Activated T-helper 17 cell treated with anti-CD3 and anti-CD28 coated beads, Interleukin-2, amount 50 U/mL, for 72 hours (primary cell): Measurements from ENCODE around the gene CHST2. TPM values are rescaled to one million over a fixed set of nuclear protein-coding genes. Genes with fewer than 3 reads are reported as not detected.
"Not testable (repeated sequence)": the region's sequence is repeated elsewhere in the genome, so short reads cannot be mapped to it uniquely, and the experiment has no call there.

Experiments
- ATAC-seq: fragments of 150-1000 bp; cut with Tn5 transposase; replicated peaks from 2 replicates; pipeline ENCODE4 v1.10.0; 2021; ENCODE audit warnings: mild to moderate bottlenecking, moderate library complexity
- H3K27ac Mint-ChIP-seq: one replicate; pipeline ENCODE4 v1.8.0; 2022; ENCODE audit warnings: mixed read lengths
- H3K27me3 Mint-ChIP-seq: one replicate; pipeline ENCODE4 v1.8.0; 2022; ENCODE audit warnings: mixed read lengths
- H3K36me3 Mint-ChIP-seq: one replicate; pipeline ENCODE4 v1.8.0; 2022; ENCODE audit warnings: low read depth, mild to moderate bottlenecking, mixed read lengths
- H3K4me1 Mint-ChIP-seq: one replicate; pipeline ENCODE4 v1.8.0; 2022; ENCODE audit warnings: mixed read lengths
- H3K4me3 Mint-ChIP-seq: one replicate; pipeline ENCODE4 v1.8.0; 2022; ENCODE audit warnings: mild to moderate bottlenecking, mixed read lengths
- H3K9me3 Mint-ChIP-seq: one replicate; pipeline ENCODE4 v1.8.0; 2022; ENCODE audit warnings: mixed read lengths
- total RNA-seq, 2 donors: library from RNA; stranded (reverse); gene quantifications; one replicate each; pipeline ENCODE4 v1.2.3, GENCODE V29; 2022

CHST2 gene
- 1 to 10 TPM; 7.9 to 8.0 TPM for total RNA-seq

- Mint-ChIP-seq H3K9me3 (no peaks in the 10 kb centered on the region), H3K4me3 (peak within 1 kb of the TSS; percentile 87), H3K36me3 (peaks cover 22% of the 10 kb centered on the region), H3K27ac (peak within 1 kb of the TSS; percentile 63), H3K4me1 (peaks cover 16% of the 10 kb centered on the region), H3K27me3 (no peaks in the 10 kb centered on the region)
- peak; percentile 89 for ATAC-seq
Measured at GRCh38 chr3:143119009-143119914, at the start of gene CHST2. TSS of gene CHST2 (plus strand) at chr3:143119771. CDS start at chr3:143120817, 1,046 bp downstream.

- Mint-ChIP-seq H3K27me3 (no peaks in the 10 kb centered on the region), H3K9me3 (no peaks in the 10 kb centered on the region), H3K36me3 (no peaks in the 10 kb centered on the region), H3K4me3 (no peak overlapping the region), H3K4me1 (no peaks in the 10 kb centered on the region), H3K27ac (no peak overlapping the region)
- no peak for ATAC-seq
Measured at GRCh38 chr3:143070977-143071551, 48.5 kb upstream of the CHST2 start.

GRCh38 chr3:143071776-143072175 is 47.8 kb upstream of the CHST2 start:
- Mint-ChIP-seq H3K27ac (no peak overlapping the region), H3K4me3 (no peak overlapping the region), H3K27me3 (no peaks in the 10 kb centered on the region), H3K4me1 (no peaks in the 10 kb centered on the region), H3K9me3 (no peaks in the 10 kb centered on the region), H3K36me3 (no peaks in the 10 kb centered on the region)
- no peak for ATAC-seq

- H3K9me3 Mint-ChIP-seq, H3K27ac Mint-ChIP-seq, ATAC-seq, H3K4me3 Mint-ChIP-seq, H3K27me3 Mint-ChIP-seq, H3K36me3 Mint-ChIP-seq, H3K4me1 Mint-ChIP-seq: not testable (repeated sequence)
Measured at GRCh38 chr3:143072298-143073020, 47.1 kb upstream of the CHST2 start.

GRCh38 chr3:143073541-143073940 is 46.0 kb upstream of the CHST2 start:
- H3K4me3 Mint-ChIP-seq, H3K27ac Mint-ChIP-seq, H3K9me3 Mint-ChIP-seq, H3K36me3 Mint-ChIP-seq, H3K27me3 Mint-ChIP-seq, H3K4me1 Mint-ChIP-seq, ATAC-seq: not testable (repeated sequence)

- not testable (repeated sequence) for H3K4me1 Mint-ChIP-seq
Measured at GRCh38 chr3:143073983-143074382, 45.6 kb upstream of the CHST2 start.

GRCh38 chr3:143078883-143079282 is 40.7 kb upstream of the CHST2 start:
- no peaks in the 10 kb centered on the region for H3K27me3 Mint-ChIP-seq
- H3K4me3 Mint-ChIP-seq, result no peak overlapping the region
- peaks cover 27% of the 10 kb centered on the region for H3K4me1 Mint-ChIP-seq
- H3K36me3 Mint-ChIP-seq, result peaks cover 18% of the 10 kb centered on the region
- ATAC-seq, result no peak
- H3K27ac Mint-ChIP-seq, result peak overlapping the region; percentile 4
- peaks cover 5% of the 10 kb centered on the region for H3K9me3 Mint-ChIP-seq

More at GRCh38 chr3:143073983-143074382, 45.6 kb upstream of the CHST2 start:
- H3K4me3 Mint-ChIP-seq, H3K27ac Mint-ChIP-seq, H3K27me3 Mint-ChIP-seq, H3K36me3 Mint-ChIP-seq, H3K9me3 Mint-ChIP-seq, ATAC-seq: not testable (repeated sequence)

- peaks cover 27% of the 10 kb centered on the region for H3K36me3 Mint-ChIP-seq
- H3K4me1 Mint-ChIP-seq, result peaks cover 34% of the 10 kb centered on the region
- ATAC-seq, result no peak
- no peak overlapping the region for H3K27ac Mint-ChIP-seq
- peak overlapping the region; percentile 85 for H3K4me3 Mint-ChIP-seq
- H3K27me3 Mint-ChIP-seq, result peaks cover 5% of the 10 kb centered on the region
- H3K9me3 Mint-ChIP-seq, result peaks cover 5% of the 10 kb centered on the region
Measured at GRCh38 chr3:143080196-143080595, 39.4 kb upstream of the CHST2 start.

- peak overlapping the region; percentile 85 for H3K4me3 Mint-ChIP-seq
Measured at GRCh38 chr3:143081365-143081764, 38.2 kb upstream of the CHST2 start.

GRCh38 chr3:143081844-143082778 is 37.5 kb upstream of the CHST2 start:
- Mint-ChIP-seq H3K4me3 (peak overlapping the region; percentile 85), H3K27me3 (peaks cover 5% of the 10 kb centered on the region), H3K4me1 (peaks cover 35% of the 10 kb centered on the region), H3K27ac (peak overlapping the region; percentile 97), H3K9me3 (peaks cover 5% of the 10 kb centered on the region), H3K36me3 (peaks cover 27% of the 10 kb centered on the region)
- peak; percentile 87 for ATAC-seq

More at GRCh38 chr3:143081365-143081764, 38.2 kb upstream of the CHST2 start:
- peaks cover 27% of the 10 kb centered on the region for H3K36me3 Mint-ChIP-seq
- H3K27me3 Mint-ChIP-seq, result peaks cover 5% of the 10 kb centered on the region
- peaks cover 5% of the 10 kb centered on the region for H3K9me3 Mint-ChIP-seq
- no peak for ATAC-seq
- H3K27ac Mint-ChIP-seq, result peak overlapping the region; percentile 97
- H3K4me1 Mint-ChIP-seq, result peaks cover 35% of the 10 kb centered on the region

GRCh38 chr3:143083781-143084180 is 35.8 kb upstream of the CHST2 start:
- Mint-ChIP-seq H3K27ac (peak overlapping the region; percentile 97), H3K9me3 (peaks cover 5% of the 10 kb centered on the region), H3K4me3 (peak overlapping the region; percentile 85), H3K4me1 (peaks cover 34% of the 10 kb centered on the region), H3K36me3 (peaks cover 27% of the 10 kb centered on the region), H3K27me3 (peaks cover 5% of the 10 kb centered on the region)
- no peak for ATAC-seq

GRCh38 chr3:143084856-143085731 is 34.5 kb upstream of the CHST2 start:
- H3K4me3 Mint-ChIP-seq, result peak overlapping the region; percentile 85
- peaks cover 27% of the 10 kb centered on the region for H3K36me3 Mint-ChIP-seq
- peaks cover 32% of the 10 kb centered on the region for H3K4me1 Mint-ChIP-seq
- H3K27ac Mint-ChIP-seq, result peak overlapping the region; percentile 32
- peaks cover 5% of the 10 kb centered on the region for H3K9me3 Mint-ChIP-seq
- peaks cover 5% of the 10 kb centered on the region for H3K27me3 Mint-ChIP-seq
- ATAC-seq, result peak; percentile 44

- ATAC-seq, result peak; percentile 49
- Mint-ChIP-seq H3K27ac (peak overlapping the region; percentile 21), H3K4me3 (peak overlapping the region; percentile 27), H3K4me1 (peaks cover 14% of the 10 kb centered on the region), H3K36me3 (peaks cover 9% of the 10 kb centered on the region), H3K9me3 (no peaks in the 10 kb centered on the region), H3K27me3 (peaks cover 5% of the 10 kb centered on the region)
Measured at GRCh38 chr3:143088835-143089234, 30.7 kb upstream of the CHST2 start.
